Natural killer cell treated with Interleukin-12 subunit alpha and Interleukin-12 subunit beta and Interleukin-15 and Interleukin-18, amount 100 ng/mL, for 72 hours (primary cell): ENCODE measurements around the gene STEEP1. TPM values are rescaled to one million over a fixed set of nuclear protein-coding genes. Genes with fewer than 3 reads are reported as not detected.

Experiments
- ATAC-seq, 2 donors: fragments of 150-1000 bp; cut with Tn5 transposase in 1 of 2; sonication (Bioruptor Pico), chemical (Tn5 transposase) in 1 of 2; 2 replicates each; pipeline ENCODE4 v1.10.0; 2021
- DNase-seq: peaks from one replicate; pipeline ENCODE4 v3.0.0; 2022; ENCODE audit warnings: low spot score
- H3K27ac Mint-ChIP-seq, 2 donors: 1 replicate in 1 of 2; 2 replicates in 1 of 2; pipeline ENCODE4 v1.8.0; 2022; ENCODE audit warnings: mixed read lengths in 2 of 2, mild to moderate bottlenecking in 1 of 2, moderate library complexity in 1 of 2
- H3K27me3 Mint-ChIP-seq, 2 donors: 1 replicate in 1 of 2; 2 replicates in 1 of 2; pipeline ENCODE4 v1.8.0; 2022; ENCODE audit warnings: mixed read lengths in 2 of 2
- H3K36me3 Mint-ChIP-seq: one replicate; pipeline ENCODE4 v1.8.0; 2022; ENCODE audit warnings: mixed read lengths
- H3K4me1 Mint-ChIP-seq, 2 donors: 1 replicate in 1 of 2; 2 replicates in 1 of 2; pipeline ENCODE4 v1.8.0; 2022; ENCODE audit warnings: low read depth in 2 of 2, mixed read lengths in 2 of 2, mild to moderate bottlenecking in 1 of 2
- H3K4me3 Mint-ChIP-seq: one replicate; pipeline ENCODE4 v1.8.0; 2022; ENCODE audit warnings: mixed read lengths
- H3K9me3 Mint-ChIP-seq: 2 replicates; pipeline ENCODE4 v1.8.0; 2022; ENCODE audit warnings: mixed read lengths
- total RNA-seq, 2 donors: library from RNA; stranded (reverse); gene quantifications; one replicate each; pipeline ENCODE4 v1.2.3, GENCODE V29; 2022

STEEP1 gene
- total RNA-seq, 2 donors from 2014 or later, result 20.8 to 24.2 TPM

DNA sequence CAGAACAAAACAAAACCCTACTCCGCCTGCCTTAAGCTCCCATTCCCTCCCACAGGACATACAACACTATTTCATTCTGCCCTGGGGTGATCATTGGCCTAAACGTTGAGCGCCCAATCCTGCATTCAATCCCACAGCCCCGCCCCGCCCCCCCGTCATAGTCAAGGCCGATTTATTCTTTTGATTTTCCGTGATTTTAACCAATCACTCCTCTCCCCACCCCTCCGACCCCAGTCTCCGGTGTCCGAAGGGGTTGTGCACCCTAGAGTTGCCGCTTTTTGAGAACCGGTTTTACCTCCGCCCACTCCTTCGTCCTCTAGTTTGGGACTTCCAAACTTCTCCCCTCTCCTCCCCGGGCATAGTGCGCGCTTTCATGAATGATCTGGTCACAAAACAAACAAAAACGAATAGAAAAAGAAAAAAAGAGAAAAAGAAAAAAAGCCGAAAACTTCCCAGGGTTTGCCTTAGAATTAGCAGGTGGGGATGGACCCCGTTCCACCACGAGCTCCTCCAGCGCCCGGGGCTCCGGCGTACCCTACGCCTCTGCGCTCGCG is 8.7 kb upstream of the STEEP1 start:
- DNase-seq (no peak), ATAC-seq (peak in 1 of 2 donors; percentile 16)
- peaks cover 0 to 12% of the 10 kb centered on the region in 2 donors for H3K4me1 Mint-ChIP-seq
- H3K27ac Mint-ChIP-seq, result peak overlapping the region; percentile 64 to 85
- no peaks in the 10 kb centered on the region for H3K36me3 Mint-ChIP-seq
- peak overlapping the region; percentile 91 for H3K4me3 Mint-ChIP-seq
- H3K27me3 Mint-ChIP-seq, result peaks cover 0 to 10% of the 10 kb centered on the region in 2 donors
- H3K9me3 Mint-ChIP-seq, result no peaks in the 10 kb centered on the region

DNA sequence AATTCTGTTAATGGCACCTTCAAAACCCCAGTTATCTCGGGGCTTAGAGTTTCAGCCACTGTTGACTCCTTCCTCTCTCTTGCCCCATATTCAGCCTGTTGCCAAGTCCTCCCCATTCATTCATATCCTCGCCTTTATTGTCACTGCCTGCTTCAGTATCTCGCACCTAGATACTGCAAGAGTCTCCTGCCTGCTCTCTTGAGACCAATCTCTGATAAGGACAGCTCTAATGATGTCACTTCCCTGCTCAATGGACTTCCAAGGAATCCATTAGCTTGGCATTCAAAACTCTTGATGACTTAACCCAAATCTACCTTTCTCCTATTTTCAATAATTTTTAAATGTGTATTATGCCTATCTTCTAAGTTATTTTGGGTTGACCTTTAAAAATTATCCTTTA is 8.0 kb upstream of the STEEP1 start:
- H3K4me3 Mint-ChIP-seq, result peak overlapping the region; percentile 91
- H3K4me1 Mint-ChIP-seq, result peaks cover 0 to 12% of the 10 kb centered on the region in 2 donors
- no peaks in the 10 kb centered on the region for H3K36me3 Mint-ChIP-seq
- peaks cover 0 to 12% of the 10 kb centered on the region in 2 donors for H3K27me3 Mint-ChIP-seq
- no peak overlapping the region for H3K27ac Mint-ChIP-seq
- no peak for ATAC-seq
- DNase-seq, result no peak
- H3K9me3 Mint-ChIP-seq, result no peaks in the 10 kb centered on the region

DNA sequence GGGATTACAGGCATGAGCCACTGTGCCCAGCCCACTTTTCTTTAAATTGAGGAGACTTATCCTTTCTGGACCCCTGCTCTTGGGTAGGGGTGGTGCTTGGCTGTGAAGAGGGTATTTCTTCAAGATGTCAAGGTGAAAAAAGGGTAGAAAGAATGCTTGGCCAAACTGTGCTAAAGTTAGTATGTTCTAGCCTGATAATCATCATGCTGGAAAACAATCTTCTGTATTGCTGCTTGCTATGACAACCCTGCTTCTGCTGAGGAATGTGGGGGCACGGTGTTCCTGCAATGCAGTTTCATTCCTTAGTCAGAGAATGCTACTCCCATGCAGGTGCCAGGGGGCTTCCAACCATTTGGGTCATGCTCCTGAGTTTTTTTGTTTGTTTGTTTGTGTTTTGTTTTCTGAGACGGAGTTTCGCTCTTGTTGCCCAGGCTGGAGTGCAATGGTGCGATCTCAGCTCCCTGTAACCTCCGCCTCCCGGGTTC is 5.2 kb upstream of the STEEP1 start:
- ATAC-seq (no peak), DNase-seq (no peak)
- H3K4me3 Mint-ChIP-seq, result no peak overlapping the region
- H3K27me3 Mint-ChIP-seq, result peaks cover 0 to 12% of the 10 kb centered on the region in 2 donors
- H3K4me1 Mint-ChIP-seq, result peaks cover 0 to 12% of the 10 kb centered on the region in 2 donors
- no peaks in the 10 kb centered on the region for H3K9me3 Mint-ChIP-seq
- no peaks in the 10 kb centered on the region for H3K36me3 Mint-ChIP-seq
- no peak overlapping the region for H3K27ac Mint-ChIP-seq

DNA sequence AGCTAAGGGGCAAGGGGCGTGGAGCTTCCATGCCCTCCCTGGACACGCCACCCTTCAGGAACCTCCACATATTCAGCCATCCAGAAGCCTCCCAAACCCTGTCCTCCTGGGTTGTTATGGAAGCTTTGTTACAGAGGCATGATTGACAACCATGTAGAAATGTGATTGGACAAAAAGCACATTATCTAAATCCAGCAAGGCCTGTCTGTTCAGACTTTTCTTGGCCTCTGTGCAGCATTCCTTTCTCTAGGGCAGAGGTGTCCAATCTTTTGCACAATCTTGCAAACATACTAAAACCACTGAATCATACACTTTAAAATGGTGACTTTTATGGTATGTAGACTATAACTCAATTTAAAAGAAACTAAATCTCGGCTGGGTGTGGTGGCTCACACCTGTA is 12.7 kb downstream of the STEEP1 start:
- Mint-ChIP-seq H3K9me3 (no peaks in the 10 kb centered on the region), H3K36me3 (peaks cover 6% of the 10 kb centered on the region), H3K27me3 (no peaks in the 10 kb centered on the region), H3K4me3 (no peak overlapping the region), H3K27ac (no peak overlapping the region), H3K4me1 (peaks cover 0 to 5% of the 10 kb centered on the region in 2 donors)
- ATAC-seq (no peak), DNase-seq (no peak)

DNA sequence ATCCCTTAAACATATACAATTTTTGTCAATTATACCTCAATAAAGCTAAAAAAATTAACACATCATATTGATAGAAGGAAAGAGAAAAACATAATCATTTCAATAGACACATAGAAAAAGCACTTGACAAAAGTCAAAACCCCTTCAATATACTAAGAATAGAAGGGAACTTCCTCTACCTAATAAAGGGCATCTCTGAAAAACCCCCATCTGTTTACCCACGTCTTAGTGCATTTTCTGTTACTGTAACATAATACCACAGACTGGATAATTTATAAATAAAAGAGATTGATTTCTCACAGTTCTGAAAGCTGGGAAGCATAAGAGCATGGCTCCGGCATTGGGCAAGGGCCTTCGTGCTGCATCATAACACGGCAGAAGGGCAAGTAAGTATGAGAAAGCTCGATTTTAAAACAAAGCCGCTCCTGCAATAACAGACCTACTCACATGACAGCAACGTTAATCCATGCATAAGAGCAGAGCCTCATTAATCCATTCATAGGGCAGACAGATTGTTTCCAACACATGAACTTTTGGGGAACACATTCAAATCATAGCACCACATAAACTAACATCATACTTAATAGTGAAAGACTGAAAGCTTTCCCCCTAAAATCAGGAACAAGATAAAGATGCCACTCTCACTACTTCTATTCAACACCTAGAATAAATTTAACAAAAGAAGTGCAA is 15.7 kb downstream of the STEEP1 start:
- H3K4me1 Mint-ChIP-seq, result peaks cover 0 to 3% of the 10 kb centered on the region in 2 donors
- no peak for ATAC-seq
- H3K27ac Mint-ChIP-seq, result no peak overlapping the region
- no peak for DNase-seq
- no peaks in the 10 kb centered on the region for H3K27me3 Mint-ChIP-seq
- no peaks in the 10 kb centered on the region for H3K36me3 Mint-ChIP-seq
- no peaks in the 10 kb centered on the region for H3K9me3 Mint-ChIP-seq
- no peak overlapping the region for H3K4me3 Mint-ChIP-seq

DNA sequence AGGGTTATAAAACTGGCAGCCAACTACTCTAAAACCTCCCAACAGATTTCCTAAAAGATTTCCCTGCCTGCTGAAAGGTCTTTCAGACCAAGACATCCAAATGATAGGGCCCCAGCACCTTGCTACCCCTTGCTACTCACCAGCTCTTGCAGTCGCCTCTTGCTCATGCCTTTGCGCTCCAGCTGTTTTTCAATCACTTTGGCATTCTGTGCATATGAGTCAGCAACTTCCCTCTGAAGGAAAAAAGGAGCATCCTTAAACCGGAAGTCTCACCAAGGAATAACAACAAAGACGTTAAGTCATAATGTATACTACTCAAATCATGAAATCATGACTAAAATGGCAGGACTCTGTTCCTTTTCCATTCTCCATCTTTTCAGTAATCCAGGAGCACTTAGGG is 24.0 kb downstream of the STEEP1 start:
- DNase-seq, result no peak
- peaks cover 0 to 2% of the 10 kb centered on the region in 2 donors for H3K27me3 Mint-ChIP-seq
- H3K27ac Mint-ChIP-seq, result no peak overlapping the region

DNA sequence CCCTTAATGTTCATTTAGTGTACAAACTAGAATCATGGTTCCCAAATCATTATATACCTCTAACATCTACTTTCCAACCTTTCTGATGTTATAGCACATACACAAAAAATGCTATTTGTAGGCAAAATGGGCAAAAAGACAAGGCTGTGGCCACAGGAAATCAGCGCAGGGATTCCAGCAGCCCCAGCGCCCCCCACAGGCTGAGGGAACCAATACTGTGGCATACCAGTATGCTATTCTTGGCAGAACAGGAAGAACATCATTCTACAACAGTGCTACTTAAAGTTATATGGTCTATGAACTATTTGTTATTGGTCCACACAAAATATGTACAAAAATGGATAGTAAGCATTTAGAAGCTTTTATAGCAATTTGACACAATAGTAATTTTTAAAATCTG is 25.3 kb downstream of the STEEP1 start:
- DNase-seq (no peak), ATAC-seq (no peak)
- Mint-ChIP-seq H3K27ac (no peak overlapping the region), H3K4me1 (no peaks in the 10 kb centered on the region), H3K36me3 (no peaks in the 10 kb centered on the region), H3K9me3 (no peaks in the 10 kb centered on the region), H3K27me3 (peaks cover 0 to 2% of the 10 kb centered on the region in 2 donors), H3K4me3 (no peak overlapping the region)

More for the DNA sequence above, 24.0 kb downstream of the STEEP1 start:
- Mint-ChIP-seq H3K9me3 (no peaks in the 10 kb centered on the region), H3K36me3 (no peaks in the 10 kb centered on the region), H3K4me1 (no peaks in the 10 kb centered on the region), H3K4me3 (no peak overlapping the region)
- ATAC-seq, result no peak

DNA sequence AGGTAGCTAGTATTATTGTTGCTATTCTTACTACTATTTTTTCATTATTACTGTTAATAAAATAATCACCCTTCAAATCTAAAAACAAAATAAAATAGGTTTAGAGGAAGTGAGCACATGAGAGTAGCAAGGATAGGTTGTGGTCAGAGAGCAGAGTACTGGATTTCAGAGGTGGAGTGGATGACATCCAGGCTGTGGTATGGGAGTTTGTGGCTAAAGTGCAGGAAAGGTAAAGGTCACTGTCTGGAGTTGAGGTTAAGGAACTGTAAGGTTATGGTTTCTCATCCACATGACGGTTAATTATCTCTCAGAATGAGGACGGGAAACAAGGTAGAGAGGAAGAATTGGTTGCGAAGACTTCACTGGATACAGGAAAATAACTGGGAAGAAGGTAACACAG is 27.7 kb downstream of the STEEP1 start:
- Mint-ChIP-seq H3K9me3 (no peaks in the 10 kb centered on the region), H3K4me3 (no peak overlapping the region), H3K4me1 (no peaks in the 10 kb centered on the region), H3K36me3 (no peaks in the 10 kb centered on the region), H3K27ac (no peak overlapping the region), H3K27me3 (peaks cover 0 to 2% of the 10 kb centered on the region in 2 donors)
- DNase-seq (no peak), ATAC-seq (no peak)

DNA sequence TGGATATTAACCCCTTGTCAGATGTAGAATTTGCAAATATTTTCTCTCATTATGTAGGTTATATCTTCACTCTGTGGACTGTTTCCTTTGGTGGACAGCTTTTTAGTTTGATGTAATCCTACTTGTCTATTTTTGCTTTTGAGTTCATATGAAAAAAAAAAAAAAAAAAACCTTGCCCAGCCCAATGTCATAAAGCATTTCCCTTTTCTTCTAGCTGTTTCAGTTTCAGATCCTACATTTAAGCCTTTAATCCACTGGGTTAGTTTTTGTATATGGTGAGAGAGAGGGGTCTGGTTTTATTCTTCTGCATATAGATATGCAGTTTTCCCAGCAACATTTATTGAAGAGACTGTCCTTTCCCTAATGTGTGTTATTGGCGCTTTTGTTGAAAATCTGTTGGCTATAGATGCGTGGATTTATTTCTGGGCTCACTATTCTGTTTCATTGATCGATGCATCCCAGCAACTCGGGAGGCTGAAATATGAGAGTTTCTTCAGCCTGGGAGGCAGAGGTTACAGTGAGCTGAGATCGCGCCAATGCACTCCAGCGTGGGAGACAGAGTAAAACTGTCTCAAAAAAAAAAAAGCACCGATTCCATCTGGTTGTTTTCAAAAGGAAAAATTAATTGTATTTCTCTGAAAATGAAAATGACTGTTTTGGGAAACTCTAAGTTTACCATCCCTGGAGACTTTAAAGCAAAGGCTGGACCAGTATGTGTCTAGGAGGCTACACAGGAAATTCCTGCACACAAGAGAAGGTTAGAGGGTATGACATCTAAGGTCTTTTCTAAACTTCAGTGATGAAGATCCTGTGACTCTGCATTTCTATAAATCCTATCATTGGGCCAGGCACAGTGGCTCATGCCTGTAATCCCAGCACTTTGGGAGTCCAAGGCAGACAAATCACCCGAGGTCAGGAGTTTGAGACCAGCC is 35.6 kb downstream of the STEEP1 start:
- no peak for DNase-seq
- Mint-ChIP-seq H3K36me3 (peaks cover 5% of the 10 kb centered on the region), H3K27me3 (peaks cover 0 to 10% of the 10 kb centered on the region in 2 donors)

DNA sequence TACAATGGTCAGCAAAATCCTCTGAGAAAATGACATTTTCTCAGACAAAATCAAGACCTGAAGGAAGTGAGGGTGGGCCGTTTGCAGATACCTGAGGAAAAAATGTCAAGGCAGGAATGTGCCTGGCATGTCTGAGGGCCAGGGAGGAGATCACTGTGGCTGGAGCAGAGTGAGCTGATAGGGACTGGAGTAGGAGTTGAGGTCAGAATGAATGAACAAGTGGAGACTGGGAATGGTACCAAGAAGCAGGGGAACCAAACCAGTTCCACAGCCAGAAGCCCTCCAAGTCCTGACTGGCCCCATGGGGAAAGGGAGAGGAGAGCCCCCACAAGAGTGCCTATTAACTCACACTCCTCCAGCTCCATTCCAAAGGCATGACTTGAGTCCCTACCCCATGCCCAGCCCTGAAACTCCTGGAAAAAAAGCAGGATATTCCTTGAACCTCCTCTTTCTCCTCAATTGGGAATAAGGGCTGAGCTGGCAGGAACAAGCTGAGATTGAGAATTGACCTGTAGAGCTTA is 41.5 kb downstream of the STEEP1 start:
- Mint-ChIP-seq H3K4me3 (no peak overlapping the region), H3K27me3 (peaks cover 0 to 4% of the 10 kb centered on the region in 2 donors), H3K4me1 (no peaks in the 10 kb centered on the region), H3K36me3 (no peaks in the 10 kb centered on the region), H3K9me3 (no peaks in the 10 kb centered on the region), H3K27ac (peak overlapping the region in 1 of 2 donors; percentile 58)
- DNase-seq (no peak), ATAC-seq (no peak)

More for the DNA sequence above, 35.6 kb downstream of the STEEP1 start:
- no peaks in the 10 kb centered on the region for H3K4me1 Mint-ChIP-seq
- no peak overlapping the region for H3K4me3 Mint-ChIP-seq
- no peak for ATAC-seq
- H3K9me3 Mint-ChIP-seq, result no peaks in the 10 kb centered on the region
- no peak overlapping the region for H3K27ac Mint-ChIP-seq

DNA sequence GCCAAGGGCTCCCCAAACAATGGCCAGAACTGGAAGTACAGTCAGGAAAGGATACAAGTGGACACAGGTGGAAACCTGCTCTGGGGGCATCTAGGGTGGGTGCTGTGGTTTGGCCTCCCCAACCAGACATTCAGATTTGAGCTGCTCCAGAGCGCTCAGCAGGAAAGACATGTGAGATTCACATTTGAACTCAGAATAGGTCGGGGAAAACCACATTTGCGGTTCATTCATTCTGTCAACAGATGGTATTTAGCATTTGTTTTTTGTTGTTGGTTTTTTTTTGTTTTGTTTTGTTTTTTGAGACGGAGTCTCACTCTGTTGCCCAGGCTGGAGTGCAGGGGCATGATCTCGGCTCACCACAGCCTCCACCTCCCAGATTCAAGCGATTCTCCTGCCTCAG is 44.0 kb downstream of the STEEP1 start:
- Mint-ChIP-seq H3K9me3 (no peaks in the 10 kb centered on the region), H3K4me3 (no peak overlapping the region), H3K27ac (no peak overlapping the region), H3K36me3 (no peaks in the 10 kb centered on the region), H3K4me1 (peaks cover 2 to 4% of the 10 kb centered on the region in 2 donors), H3K27me3 (peaks cover 0 to 7% of the 10 kb centered on the region in 2 donors)
- DNase-seq, result no peak
- no peak for ATAC-seq

DNA sequence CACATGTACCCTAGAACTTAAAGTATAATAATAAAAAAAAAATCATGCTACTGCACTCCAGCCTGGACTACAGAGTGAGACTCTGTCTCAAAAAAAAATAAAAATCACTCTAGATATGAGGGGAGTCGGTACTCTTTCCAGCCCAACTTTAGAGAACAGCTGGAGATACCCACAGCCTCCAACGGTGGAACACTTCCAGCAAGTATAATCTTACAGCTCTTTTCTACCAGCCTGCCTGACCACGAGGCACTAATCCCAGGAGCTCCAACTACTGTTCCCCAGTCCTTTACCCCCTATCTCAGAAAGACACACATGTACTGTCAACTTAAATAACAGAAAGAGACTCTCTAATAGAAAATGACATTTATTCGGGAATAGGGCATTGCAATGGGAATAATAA is 46.8 kb downstream of the STEEP1 start:
- H3K36me3 Mint-ChIP-seq, result no peaks in the 10 kb centered on the region
- H3K4me3 Mint-ChIP-seq, result no peak overlapping the region
- DNase-seq (no peak), ATAC-seq (no peak)
- H3K27me3 Mint-ChIP-seq, result peaks cover 0 to 7% of the 10 kb centered on the region in 2 donors
- no peak overlapping the region for H3K27ac Mint-ChIP-seq
- peaks cover 3 to 7% of the 10 kb centered on the region in 2 donors for H3K4me1 Mint-ChIP-seq
- no peaks in the 10 kb centered on the region for H3K9me3 Mint-ChIP-seq

DNA sequence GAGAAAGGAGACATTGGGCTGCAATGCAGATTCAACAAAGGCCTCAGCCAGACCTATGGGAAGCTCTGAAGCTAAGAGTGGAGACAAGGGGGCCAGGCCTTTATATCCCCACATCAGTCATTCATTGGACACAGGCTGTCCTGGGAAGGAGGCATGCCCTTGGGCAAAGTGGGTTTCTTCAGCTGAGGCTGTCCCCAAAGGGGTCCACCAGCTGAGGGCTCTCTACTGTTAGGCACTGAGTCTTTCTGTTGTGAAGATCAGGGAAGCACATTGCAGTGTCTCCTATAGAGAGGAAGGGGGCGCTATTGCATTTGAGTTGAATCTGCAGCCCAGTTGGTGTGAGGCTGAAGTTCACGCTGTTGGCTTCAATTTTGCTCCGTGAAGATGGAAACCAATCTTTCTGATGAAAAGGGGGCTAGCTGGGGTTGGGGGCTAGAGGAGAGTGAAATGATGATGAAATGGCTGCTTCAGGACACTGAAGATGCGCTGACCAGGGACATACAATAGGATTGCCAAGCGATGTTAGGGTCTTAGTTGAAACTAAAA is 49.0 kb downstream of the STEEP1 start:
- ATAC-seq, result peak; percentile 72 to 86
- H3K36me3 Mint-ChIP-seq, result no peaks in the 10 kb centered on the region
- no peak overlapping the region for H3K27ac Mint-ChIP-seq

More for the DNA sequence above, 49.0 kb downstream of the STEEP1 start:
- peaks cover 3 to 7% of the 10 kb centered on the region in 2 donors for H3K4me1 Mint-ChIP-seq
- DNase-seq, result no peak
- H3K9me3 Mint-ChIP-seq, result no peaks in the 10 kb centered on the region
- H3K4me3 Mint-ChIP-seq, result no peak overlapping the region
- peaks cover 0 to 7% of the 10 kb centered on the region in 2 donors for H3K27me3 Mint-ChIP-seq
